Amygdala (tissue), 56 donors: ENCODE data around the gene FXN.

Experiments
- DNase-seq, 56 donors: peaks; one replicate each; lab custom pipeline; 2025; lab: John Stamatoyannopoulos, UW

Gene FXN

DNA sequence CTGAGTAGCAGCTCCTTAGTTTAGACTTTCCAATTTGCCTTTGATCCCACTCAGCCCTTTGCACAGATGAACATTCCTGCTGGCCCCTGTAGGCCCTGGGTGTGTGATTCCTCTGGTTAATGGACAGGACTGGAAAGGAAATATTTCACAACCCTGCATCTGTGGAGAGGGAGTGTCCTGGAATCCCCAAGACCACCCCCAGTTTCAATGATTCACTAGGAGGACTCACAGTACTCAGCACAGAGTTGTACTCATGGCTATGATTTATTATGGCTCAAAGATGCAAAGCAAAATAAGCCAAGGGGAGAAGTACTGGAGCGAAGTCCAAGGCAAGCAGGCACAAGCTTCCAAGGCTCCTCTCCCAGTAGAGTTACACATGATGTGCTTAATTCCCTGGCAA is 96.1 kb downstream of the FXN start:
- no peak for DNase-seq

DNA sequence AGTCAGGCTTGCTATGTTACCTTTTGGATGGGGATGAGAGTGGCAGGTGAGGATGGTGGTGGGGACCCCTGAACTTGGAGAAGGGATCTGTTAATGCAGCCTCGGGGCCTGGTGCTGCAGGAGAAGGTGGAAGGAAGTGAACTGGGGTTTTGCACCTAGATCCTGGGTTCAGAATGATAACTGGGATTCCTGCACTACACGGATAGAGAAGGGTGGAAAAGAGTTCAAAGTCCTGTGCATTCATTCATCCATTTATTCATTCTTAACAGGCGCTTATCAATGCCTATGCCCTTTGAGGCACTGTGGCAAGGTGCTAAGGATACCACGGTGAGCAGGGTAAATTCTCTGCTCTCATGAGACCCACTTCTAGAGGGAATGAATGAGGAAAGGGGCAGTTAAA is 96.8 kb downstream of the FXN start:
- DNase-seq, result no peak

DNA sequence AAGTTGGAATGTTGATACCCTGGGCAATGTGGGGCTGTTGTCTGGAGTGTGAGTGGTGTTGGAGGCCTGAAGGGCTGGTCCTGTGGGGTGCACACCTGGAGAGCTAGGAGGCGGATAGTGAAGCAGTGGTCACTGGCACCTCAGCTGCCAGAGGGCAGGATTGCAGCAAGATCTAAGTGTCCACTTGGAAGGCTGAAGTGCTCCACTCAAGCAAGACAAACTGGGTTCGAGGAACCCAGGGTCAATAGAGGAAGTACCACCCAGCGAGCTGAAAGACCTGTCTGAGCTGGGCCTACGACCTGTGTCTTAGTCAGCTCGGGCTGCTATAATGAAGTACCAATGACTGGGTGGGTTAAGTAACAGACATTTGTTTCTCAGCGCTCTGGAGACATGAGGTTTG is 98.9 kb downstream of the FXN start:
- DNase-seq, result no peak

DNA sequence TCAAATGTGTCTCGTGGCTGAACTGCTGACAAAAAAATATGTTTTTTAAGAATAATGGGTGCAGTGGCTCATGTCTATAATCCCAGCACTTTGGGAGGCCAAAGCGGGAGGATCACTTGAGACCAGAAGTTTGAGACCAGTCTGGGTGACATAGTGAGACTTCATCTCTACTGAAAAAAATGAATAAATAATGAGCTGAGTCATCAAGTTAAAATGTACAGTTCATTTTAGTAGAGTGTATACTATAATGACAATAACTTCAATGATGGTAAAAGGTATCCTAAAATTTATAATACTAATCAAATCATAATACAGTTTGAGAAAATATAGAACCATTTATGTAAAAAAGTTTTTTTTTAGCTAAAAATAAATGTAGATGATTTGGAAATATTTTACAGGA is 100.6 kb downstream of the FXN start:
- no peak for DNase-seq

DNA sequence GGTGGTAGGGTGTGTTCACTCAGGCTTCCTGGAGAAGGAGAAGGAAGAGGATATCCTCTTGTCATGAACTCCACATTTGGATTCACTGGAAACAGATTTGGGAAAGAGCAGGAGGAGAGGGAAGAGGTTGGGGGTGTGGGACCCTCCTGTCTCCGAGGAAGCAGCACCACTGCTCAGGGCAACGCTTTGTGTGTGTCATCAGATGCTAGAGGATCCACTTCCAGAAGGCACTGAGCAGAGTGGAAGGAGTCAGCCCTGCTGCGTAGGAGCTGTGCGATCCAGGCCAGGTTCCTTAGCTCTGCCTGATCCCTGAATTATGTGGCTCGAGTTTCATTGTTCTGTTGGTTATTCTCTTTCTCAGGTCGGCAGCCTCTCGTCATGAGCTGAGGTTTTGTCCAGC is 101.2 kb downstream of the FXN start:
- no peak for DNase-seq

DNA sequence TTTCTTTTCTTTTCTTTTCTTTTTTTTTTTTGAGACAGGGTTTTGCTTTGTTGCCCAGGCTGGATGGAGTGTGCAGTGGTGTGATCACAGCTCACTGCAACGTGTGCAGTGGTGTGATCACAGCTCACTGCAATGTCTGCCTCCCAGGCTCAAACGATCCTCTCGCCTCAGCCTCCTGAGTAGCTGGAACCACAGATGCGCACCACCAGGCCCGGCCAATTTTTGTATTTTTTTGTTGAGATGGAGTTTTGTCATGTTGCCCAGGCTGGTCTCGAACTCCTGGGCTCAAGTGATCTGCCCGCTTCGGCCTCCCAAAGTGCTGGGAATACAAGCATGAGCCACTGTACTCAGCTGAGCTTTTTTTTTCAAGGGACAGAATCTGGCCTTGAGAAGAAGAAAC is 101.8 kb downstream of the FXN start:
- DNase-seq, result no peak

DNA sequence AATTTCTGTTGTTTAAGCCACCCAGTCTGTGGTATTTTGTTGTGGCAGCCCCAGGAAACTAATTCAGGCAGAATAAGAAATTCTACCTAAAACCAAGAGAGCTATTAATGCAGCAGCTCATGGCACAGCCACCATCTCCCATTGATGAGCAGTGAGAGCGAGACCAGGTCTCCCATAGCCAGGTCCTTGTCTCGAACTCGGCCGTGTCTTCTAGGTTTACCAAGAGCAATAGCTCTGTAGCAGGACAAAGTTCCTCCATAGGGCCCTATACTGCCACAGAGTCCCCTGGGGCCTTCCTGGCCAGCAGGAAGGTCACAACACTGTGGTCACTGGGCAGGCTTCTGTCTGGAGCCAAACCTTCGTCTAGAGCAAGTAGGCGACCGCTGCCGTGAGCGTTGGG is 104.0 kb downstream of the FXN start:
- no peak for DNase-seq

DNA sequence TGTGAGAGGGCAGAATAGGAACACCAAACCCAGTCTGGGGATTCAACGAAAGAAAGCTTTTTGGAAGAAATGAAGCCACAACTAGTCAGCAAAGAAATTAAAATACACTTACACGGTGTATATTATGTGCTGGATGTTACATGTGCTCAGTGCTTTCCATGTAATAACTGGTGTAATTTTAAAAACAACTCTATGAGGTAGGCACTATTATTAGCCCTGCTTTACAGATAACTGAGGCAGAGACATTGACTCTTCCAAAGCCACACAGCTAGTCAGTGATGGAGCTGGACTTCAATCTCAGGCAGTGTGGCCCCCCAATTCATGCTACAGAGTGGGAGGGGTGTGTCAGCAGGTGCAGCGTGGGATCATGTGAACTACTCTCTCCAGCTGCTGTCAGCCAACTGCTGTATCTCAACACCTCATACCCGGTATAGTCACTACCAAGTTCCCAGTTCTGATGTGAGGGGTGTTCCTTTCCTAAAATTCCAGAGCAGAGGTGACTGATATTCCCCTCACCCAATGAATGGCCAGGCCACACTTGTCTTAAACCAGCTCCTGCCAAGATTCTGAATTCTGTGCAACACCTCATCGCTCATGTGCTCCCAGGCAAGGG is 104.7 kb downstream of the FXN start:
- no peak for DNase-seq

DNA sequence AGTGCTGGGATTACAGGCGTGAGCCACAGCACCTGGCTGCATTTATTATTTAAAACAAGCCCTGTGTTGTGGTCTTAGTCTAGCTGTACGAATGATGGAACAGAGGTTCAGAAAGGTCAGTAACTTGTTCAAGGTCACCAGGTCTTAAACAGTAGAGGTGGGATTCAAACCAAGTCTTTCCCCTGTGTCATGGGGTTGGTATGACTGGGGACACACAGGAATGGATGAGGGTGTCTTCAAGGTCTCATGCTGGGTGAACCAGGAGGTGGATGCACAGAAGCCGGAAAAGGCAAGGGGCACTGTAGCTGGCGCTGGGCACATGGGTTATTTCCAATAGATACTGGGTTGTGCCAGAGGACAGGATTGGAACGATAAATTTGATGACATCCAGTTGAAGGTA is 106.3 kb downstream of the FXN start:
- DNase-seq, result no peak

DNA sequence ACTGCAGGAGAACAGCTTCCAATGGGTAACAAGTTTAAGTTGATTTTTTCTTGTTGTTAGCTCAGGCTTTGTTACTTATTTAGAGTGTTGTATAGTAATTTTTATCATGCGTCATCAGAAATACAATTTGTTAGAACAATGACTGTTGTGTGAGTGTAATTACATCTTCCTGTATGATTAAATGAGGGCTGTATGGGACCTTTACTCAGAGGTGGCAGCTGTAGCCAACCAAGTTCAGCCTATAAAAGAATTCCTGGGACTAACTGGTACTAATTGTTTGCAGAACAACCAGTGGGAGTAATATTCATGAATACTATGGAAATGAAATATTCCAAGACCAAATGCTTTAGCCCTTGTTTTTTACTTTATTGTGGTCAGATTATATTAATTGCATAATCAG is 107.7 kb downstream of the FXN start:
- DNase-seq, result no peak

DNA sequence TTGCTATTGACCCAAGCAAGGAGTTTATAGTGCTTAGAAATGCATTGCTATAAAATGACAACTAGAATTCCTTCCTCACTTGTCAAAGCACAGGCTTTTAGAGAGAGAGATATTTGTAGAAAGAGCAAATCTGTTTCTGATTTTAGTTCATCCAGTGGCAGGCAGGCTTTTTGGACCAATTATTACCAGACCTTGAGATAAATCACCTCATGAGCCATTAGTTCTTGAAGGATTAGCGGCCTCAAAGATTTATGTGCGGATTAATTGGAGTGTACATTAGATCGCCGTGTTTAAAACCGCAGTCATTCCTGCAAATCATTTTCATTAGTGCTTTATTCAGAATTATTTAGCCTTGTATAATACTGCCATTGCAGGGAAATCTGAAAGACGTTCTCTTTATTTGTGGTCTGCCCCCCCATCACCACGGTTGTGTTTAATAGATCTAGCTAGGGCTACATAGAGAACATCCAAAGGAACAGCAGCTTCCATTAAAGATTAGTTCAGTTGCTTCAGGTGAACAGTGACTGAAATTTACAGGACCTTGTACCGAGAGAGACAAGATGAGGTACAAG is 109.7 kb downstream of the FXN start:
- DNase-seq, result no peak

DNA sequence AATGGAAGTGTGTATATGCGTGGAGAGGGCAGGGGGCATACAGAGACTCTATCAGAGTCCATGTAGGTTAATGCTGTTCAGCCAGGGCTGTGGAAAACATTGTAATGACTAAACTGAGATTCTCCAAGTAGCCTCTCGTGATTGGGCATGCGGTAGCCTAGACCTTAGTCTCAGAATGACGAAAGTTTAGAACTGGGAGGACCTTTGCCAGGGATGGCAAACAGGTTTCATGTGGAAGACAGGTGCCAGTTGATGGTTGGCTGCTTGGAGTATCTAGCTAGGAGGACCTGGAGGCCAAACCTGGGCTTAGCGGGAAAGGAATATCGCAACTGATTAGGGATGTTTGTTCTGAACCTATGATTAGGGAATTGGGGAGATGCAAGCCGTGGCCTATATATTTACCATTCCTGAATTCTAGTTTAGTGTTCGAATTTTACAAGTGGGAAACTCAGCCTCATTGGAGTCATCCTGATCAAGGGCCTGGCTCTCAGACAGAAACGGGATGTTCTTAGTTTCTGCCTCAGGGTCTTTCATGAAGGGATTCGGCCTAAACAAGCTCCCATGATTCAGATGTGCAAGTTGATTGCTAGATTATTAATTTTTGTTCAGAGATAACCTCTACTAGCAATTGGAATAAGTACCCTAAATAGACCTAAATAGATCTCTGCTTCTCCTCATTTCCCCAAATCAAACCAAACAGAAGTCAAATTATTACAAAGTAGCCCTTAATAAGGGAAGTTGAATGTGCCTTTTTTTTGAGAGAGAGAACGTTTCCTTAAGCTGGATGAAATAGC is 111.7 kb downstream of the FXN start:
- DNase-seq, result no peak

DNA sequence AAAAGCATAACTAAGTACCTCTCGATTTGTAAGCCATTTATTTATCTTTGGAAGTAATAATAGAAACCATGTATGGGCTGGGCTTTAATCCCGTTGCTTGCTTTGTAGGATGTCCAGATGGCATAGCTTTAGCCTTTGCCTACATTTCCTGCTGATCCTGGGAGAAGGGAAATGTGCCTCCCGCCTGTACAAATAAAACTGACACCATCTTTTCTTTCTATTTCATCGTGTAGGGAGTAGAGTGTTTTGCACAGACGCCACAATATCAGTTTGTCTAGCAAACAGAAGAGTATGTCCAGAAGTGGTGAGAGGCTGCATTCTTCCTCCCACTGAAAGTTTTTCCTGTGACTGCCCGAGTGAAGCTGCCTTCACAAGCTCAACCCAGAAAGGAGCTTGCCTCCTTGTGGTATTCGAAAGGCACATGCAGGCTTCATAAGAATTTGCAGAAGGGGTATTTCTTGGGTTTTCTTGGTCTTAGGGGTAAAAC is 113.8 kb downstream of the FXN start:
- peak in 12 of 56 donors; percentile 1 to 30 (median 12) for DNase-seq
